ENCODE results near the gene SURF1. TPM values are rescaled to one million over a fixed set of nuclear protein-coding genes. Genes with fewer than 3 reads are reported as not detected.
A peak's percentile ranks its signal among the peaks of the same experiment; 100 is the strongest.

Gene SURF1
- total and polyA plus RNA-seq, 10 of the 15 experiments (the other 5 are each of a cell fraction or from before 2014, with no cell fraction given): 17.9 to 46.4 (median 29.6) TPM

GRCh38 chr9:133366435-133366834, 10.1 kb upstream of the SURF1 start (continued):
- TF ChIP-seq HCFC1 (IDR thresholded peaks at IDR 0.05; ENCODE audit: low read length): no peak
- no peak for TF ChIP-seq KDM1A (IDR thresholded peaks at IDR 0.05; ENCODE audit: borderline replicate concordance)
- TF ChIP-seq YY1 (IDR thresholded peaks at IDR 0.05; ENCODE audit: low read depth, low read length): no peak
- TF ChIP-seq, protein P1, sequence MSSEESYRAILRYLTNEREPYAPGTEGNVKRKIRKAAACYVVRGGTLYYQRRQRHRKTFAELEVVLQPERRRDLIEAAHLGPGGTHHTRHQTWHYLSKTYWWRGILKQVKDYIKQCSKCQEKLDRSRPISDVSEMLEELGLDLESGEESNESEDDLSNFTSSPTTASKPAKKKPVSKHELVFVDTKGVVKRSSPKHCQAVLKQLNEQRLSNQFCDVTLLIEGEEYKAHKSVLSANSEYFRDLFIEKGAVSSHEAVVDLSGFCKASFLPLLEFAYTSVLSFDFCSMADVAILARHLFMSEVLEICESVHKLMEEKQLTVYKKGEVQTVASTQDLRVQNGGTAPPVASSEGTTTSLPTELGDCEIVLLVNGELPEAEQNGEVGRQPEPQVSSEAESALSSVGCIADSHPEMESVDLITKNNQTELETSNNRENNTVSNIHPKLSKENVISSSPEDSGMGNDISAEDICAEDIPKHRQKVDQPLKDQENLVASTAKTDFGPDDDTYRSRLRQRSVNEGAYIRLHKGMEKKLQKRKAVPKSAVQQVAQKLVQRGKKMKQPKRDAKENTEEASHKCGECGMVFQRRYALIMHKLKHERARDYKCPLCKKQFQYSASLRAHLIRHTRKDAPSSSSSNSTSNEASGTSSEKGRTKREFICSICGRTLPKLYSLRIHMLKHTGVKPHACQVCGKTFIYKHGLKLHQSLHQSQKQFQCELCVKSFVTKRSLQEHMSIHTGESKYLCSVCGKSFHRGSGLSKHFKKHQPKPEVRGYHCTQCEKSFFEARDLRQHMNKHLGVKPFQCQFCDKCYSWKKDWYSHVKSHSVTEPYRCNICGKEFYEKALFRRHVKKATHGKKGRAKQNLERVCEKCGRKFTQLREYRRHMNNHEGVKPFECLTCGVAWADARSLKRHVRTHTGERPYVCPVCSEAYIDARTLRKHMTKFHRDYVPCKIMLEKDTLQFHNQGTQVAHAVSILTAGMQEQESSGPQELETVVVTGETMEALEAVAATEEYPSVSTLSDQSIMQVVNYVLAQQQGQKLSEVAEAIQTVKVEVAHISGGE (CRISPR knock-in tag; IDR thresholded peaks at IDR 0.05): no peak
- TF ChIP-seq JUNB (IDR thresholded peaks at IDR 0.05): no peak

DNA sequence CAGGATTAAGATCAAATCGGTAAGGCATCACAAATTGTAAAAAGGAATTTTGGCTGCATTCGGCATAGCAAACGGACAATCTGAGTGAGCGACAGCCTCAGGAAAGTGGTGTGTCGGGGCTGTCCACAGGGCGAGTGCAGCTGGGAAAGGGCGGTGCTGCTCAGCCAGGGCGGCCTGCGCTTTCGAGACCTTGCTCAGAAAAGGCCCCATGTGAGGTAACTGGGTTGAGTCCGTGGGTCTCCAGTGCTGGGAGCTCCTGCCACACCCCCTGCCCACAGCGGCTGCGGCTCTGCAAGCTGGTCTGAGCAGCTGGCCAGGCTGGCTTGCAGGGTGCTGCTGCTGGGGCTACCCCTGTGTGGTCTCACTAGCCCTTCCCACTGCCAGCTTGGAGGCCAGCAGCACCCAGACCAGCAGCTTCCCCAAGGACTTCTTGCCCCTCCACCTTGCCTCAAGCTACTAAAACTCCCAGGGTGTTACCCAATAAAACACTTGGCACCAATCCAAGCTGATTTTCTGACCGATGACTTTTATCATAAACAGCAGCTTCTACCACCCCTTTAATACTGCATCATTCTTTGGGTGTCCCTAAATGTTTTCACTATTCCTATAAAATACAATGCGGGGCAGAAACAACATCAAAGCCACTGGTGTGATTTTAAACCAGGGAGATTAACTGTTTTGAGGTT, 6.2 kb upstream of the SURF1 start:
- no peak overlapping the region for H2AFZ ChIP-seq (ENCODE audit: control insufficient read depth, low read depth, low read length)
- H4K20me1 ChIP-seq (ENCODE audit: control insufficient read depth, insufficient read depth): peaks cover 10% of the 10 kb centered on the region; the same call in 1 of the 2 replicates
- H3K4me1 ChIP-seq (ENCODE audit: control insufficient read depth, insufficient read depth, low read length): no peaks in the 10 kb centered on the region; the same call in none of the 2 replicates
- 98% methylated on average over 15 of the region's 15 CpGs for WGBS (ENCODE audit: insufficient coverage, insufficient replicate concordance, low lambda C conversion rate, missing lambda C conversion rate)
- no peak overlapping the region for H3K27ac ChIP-seq (ENCODE audit: control insufficient read depth, insufficient read depth)
- H3K27me3 ChIP-seq (replicated peaks in 1 of 2; ENCODE audit: control insufficient read depth in 2 of 2, insufficient read depth in 2 of 2, low read length in 1 of 2): no peaks in the 10 kb centered on the region
- no peak overlapping the region for H3K4me2 ChIP-seq (ENCODE audit: control insufficient read depth, insufficient read depth)
- peaks cover 9% of the 10 kb centered on the region for H3K79me2 ChIP-seq (ENCODE audit: control insufficient read depth, insufficient read depth, low read length)
- intact Hi-C loops (cut with micrococcal nuclease; ENCODE audit: unreplicated experiment) (no loop called here), in situ Hi-C loops (cut with MboI) (no loop called here)
- POLR2A ChIA-PET: no interaction called here
- SMC1A ChIA-PET (ENCODE audit: uncharacterized antibody, unreplicated experiment): no interaction called here
- H3K4me3 ChIP-seq: no peak overlapping the region
- FAIRE-seq: no peak
- no peak overlapping the region for H3K9ac ChIP-seq (ENCODE audit: control insufficient read depth, insufficient read depth, low read length)
- DNase-seq (ENCODE audit: low read depth, low spot score): no peak
- no peaks in the 10 kb centered on the region for H3K9me3 ChIP-seq (replicated peaks; ENCODE audit: control insufficient read depth, insufficient read depth, low read length)
- TF ChIP-seq POLR2AphosphoS5 (IDR thresholded peaks at IDR 0.05; ENCODE audit: low read length) (peak; percentile 70; the same call in 1 of the 2 replicates), ETV6 (conservative IDR thresholded peaks at IDR 0.05 in 1 of 2, IDR thresholded peaks at IDR 0.05 in 1 of 2; ENCODE audit: borderline replicate concordance in 1 of 2, low read depth in 1 of 2) (no peak)
- CTCF ChIA-PET: interaction anchor here (0.6 to 1.6 kb wide), 3 partner anchors 9 to 177 kb away, joined by 3 to 6 read pairs (median 3); no protein-coding TSS in a partner anchor
- RAD21 ChIA-PET (ENCODE audit: unreplicated experiment): no interaction called here
- TSS peak; percentile 40 for BruUV-seq (replicated peaks)
- no peak for ATAC-seq
- peaks cover 42 to 53% of the 10 kb centered on the region in 2 experiments for H3K36me3 ChIP-seq (ENCODE audit: control insufficient read depth in 2 of 2, insufficient read depth in 2 of 2, low read length in 1 of 2)
